ENCODE data around the gene PIGZ. TPM values are rescaled to one million over a fixed set of nuclear protein-coding genes. Genes with fewer than 3 reads are reported as not detected.

PIGZ gene
- total and polyA plus RNA-seq, 9 of the 15 experiments (the other 6 are each of a cell fraction or from before 2014, with no cell fraction given): 0.15 to 1.8 (median 0.76) TPM

- TF ChIP-seq MGA (IDR thresholded peaks at IDR 0.05) (peak; percentile 87), TRIM24 (IDR thresholded peaks at IDR 0.05) (peak in 1 of 2 experiments; percentile 60; a peak in 1 of 4 replicates), TGIF2 (CRISPR knock-in tag; IDR thresholded peaks at IDR 0.05) (peak; percentile 29; the same call in 1 of the 2 replicates), CREB1 (IDR thresholded peaks at IDR 0.05) (peak; percentile 99), CREB1 (CRISPR knock-in tag; IDR thresholded peaks at IDR 0.05) (peak; percentile 99), SMAD4 (CRISPR knock-in tag; conservative IDR thresholded peaks at IDR 0.05) (no peak), HOMEZ (CRISPR knock-in tag; IDR thresholded peaks at IDR 0.05) (no peak), E4F1 (CRISPR knock-in tag; IDR thresholded peaks at IDR 0.05; ENCODE audit: borderline replicate concordance) (no peak), BRD9 (IDR thresholded peaks at IDR 0.05; ENCODE audit: low read depth, partially characterized antibody) (peak; percentile 79), MIER1 (IDR thresholded peaks at IDR 0.05; ENCODE audit: low read depth) (no peak; the same call in 1 of the 2 replicates), DIDO1 (tag; IDR thresholded peaks at IDR 0.05; ENCODE audit: low read depth) (peak; percentile 84), ATF7 (IDR thresholded peaks at IDR 0.05) (peak; percentile 86)
Observed at GRCh38 chr3:196942226-196942914, 26.3 kb downstream of the PIGZ start, which contains the start of gene NCBP2 (continued).
